Measurements from ENCODE around the gene XPO6. TPM values are rescaled to one million over a fixed set of nuclear protein-coding genes. Genes with fewer than 3 reads are reported as not detected.
"Not testable (repeated sequence)": the region's sequence is repeated elsewhere in the genome, so short reads cannot be mapped to it uniquely, and the experiment has no call there.

Gene XPO6
- total RNA-seq, 1 experiment from 2014 or later, result 135 TPM

GRCh38 chr16:28117168-28117565, 94.6 kb downstream of the XPO6 start:
- H3K27ac ChIP-seq (ENCODE audit: low read length), result no peak overlapping the region
- ATAC-seq, result no peak
- intact Hi-C loops (cut with micrococcal nuclease; ENCODE audit: unreplicated experiment), result no loop called here
- ChIA-PET CTCF (no interaction called here), POLR2A (no interaction called here)
- no peak for TF ChIP-seq REST (IDR thresholded peaks at IDR 0.05; ENCODE audit: insufficient read depth in 1 of 2, low read depth in 2 of 2, low read length in 1 of 2)
- no peak for TF ChIP-seq POLR2AphosphoS5 (IDR thresholded peaks at IDR 0.05; ENCODE audit: low read depth, low read length)
- no peak for TF ChIP-seq SIN3A (IDR thresholded peaks at IDR 0.05; ENCODE audit: borderline replicate concordance, insufficient read depth, low read depth, low read length)
- no peak for TF ChIP-seq TCF7L2 (IDR thresholded peaks at IDR 0.05; ENCODE audit: low read depth, low read length)
- no peak for TF ChIP-seq CTCF (IDR thresholded peaks at IDR 0.05)
- H3K36me3 ChIP-seq (ENCODE audit: control insufficient read depth, insufficient read depth, low read length), result peaks cover 14% of the 10 kb centered on the region
- H3K4me3 ChIP-seq (ENCODE audit: low read depth in 2 of 2, low read length in 2 of 2), result no peak overlapping the region
- in situ Hi-C loops (cut with HindIII; ENCODE audit: low pct_unique_long_range_greater_than_20kb, low sequenced_read_pairs), result no loop called here
- H3K9me3 ChIP-seq (ENCODE audit: control insufficient read depth, insufficient read depth, low read depth, low read length), result no peaks in the 10 kb centered on the region
- BruUV-seq (replicated peaks), result no TSS peak
- no peaks in the 10 kb centered on the region for H3K27me3 ChIP-seq (ENCODE audit: control insufficient read depth, insufficient read depth, low read length)
- DNase-seq (ENCODE audit: low read depth, low spot score), result no peak
- no peaks in the 10 kb centered on the region for H3K4me1 ChIP-seq (ENCODE audit: control insufficient read depth, insufficient read depth, low read length)

GRCh38 chr16:28115866-28116265, 95.9 kb downstream of the XPO6 start:
- H3K27ac ChIP-seq (ENCODE audit: low read length); POLR2A ChIA-PET; ATAC-seq; DNase-seq (ENCODE audit: low read depth, low spot score); intact Hi-C loops (cut with micrococcal nuclease; ENCODE audit: unreplicated experiment); H3K27me3 ChIP-seq (ENCODE audit: control insufficient read depth, insufficient read depth, low read length); H3K9me3 ChIP-seq (ENCODE audit: control insufficient read depth, insufficient read depth, low read depth, low read length); H3K4me1 ChIP-seq (ENCODE audit: control insufficient read depth, insufficient read depth, low read length); CTCF ChIA-PET; in situ Hi-C loops (cut with HindIII; ENCODE audit: low pct_unique_long_range_greater_than_20kb, low sequenced_read_pairs); H3K4me3 ChIP-seq (ENCODE audit: low read depth in 2 of 2, low read length in 2 of 2); BruUV-seq (replicated peaks): not testable (repeated sequence)
- peaks cover 11% of the 10 kb centered on the region for H3K36me3 ChIP-seq (ENCODE audit: control insufficient read depth, insufficient read depth, low read length)

- H3K4me3 ChIP-seq (ENCODE audit: low read depth in 2 of 2, low read length in 2 of 2), result no peak overlapping the region
- intact Hi-C loops (cut with micrococcal nuclease; ENCODE audit: unreplicated experiment), result no loop called here
- no peaks in the 10 kb centered on the region for H3K9me3 ChIP-seq (ENCODE audit: control insufficient read depth, insufficient read depth, low read depth, low read length)
- in situ Hi-C loops (cut with HindIII; ENCODE audit: low pct_unique_long_range_greater_than_20kb, low sequenced_read_pairs), result no loop called here
- H3K27ac ChIP-seq (ENCODE audit: low read length), result no peak overlapping the region
- TF ChIP-seq REST (IDR thresholded peaks at IDR 0.05; ENCODE audit: insufficient read depth in 1 of 2, low read depth in 2 of 2, low read length in 1 of 2) (no peak), SIN3A (IDR thresholded peaks at IDR 0.05; ENCODE audit: borderline replicate concordance, insufficient read depth, low read depth, low read length) (no peak), POLR2AphosphoS5 (IDR thresholded peaks at IDR 0.05; ENCODE audit: low read depth, low read length) (no peak), CTCF (IDR thresholded peaks at IDR 0.05) (no peak), TCF7L2 (IDR thresholded peaks at IDR 0.05; ENCODE audit: low read depth, low read length) (no peak)
- BruUV-seq (replicated peaks), result no TSS peak
- no peaks in the 10 kb centered on the region for H3K4me1 ChIP-seq (ENCODE audit: control insufficient read depth, insufficient read depth, low read length)
- ChIA-PET CTCF (no interaction called here), POLR2A (no interaction called here)
- no peak for ATAC-seq
- no peak for DNase-seq (ENCODE audit: low read depth, low spot score)
- H3K36me3 ChIP-seq (ENCODE audit: control insufficient read depth, insufficient read depth, low read length), result peaks cover 14% of the 10 kb centered on the region
- no peaks in the 10 kb centered on the region for H3K27me3 ChIP-seq (ENCODE audit: control insufficient read depth, insufficient read depth, low read length)
These were observed 98.9 kb downstream of the XPO6 start for GRCh38 chr16:28112908-28113307.

Measured in Panc1 (cell line).